ENCODE data around the gene INMT. TPM values are rescaled to one million over a fixed set of nuclear protein-coding genes. Genes with fewer than 3 reads are reported as not detected.

The INMT gene
- total and polyA plus RNA-seq, 2 of the 13 experiments (the other 11 are each of a cell fraction or from before 2014, with no cell fraction given) = not detected

DNA sequence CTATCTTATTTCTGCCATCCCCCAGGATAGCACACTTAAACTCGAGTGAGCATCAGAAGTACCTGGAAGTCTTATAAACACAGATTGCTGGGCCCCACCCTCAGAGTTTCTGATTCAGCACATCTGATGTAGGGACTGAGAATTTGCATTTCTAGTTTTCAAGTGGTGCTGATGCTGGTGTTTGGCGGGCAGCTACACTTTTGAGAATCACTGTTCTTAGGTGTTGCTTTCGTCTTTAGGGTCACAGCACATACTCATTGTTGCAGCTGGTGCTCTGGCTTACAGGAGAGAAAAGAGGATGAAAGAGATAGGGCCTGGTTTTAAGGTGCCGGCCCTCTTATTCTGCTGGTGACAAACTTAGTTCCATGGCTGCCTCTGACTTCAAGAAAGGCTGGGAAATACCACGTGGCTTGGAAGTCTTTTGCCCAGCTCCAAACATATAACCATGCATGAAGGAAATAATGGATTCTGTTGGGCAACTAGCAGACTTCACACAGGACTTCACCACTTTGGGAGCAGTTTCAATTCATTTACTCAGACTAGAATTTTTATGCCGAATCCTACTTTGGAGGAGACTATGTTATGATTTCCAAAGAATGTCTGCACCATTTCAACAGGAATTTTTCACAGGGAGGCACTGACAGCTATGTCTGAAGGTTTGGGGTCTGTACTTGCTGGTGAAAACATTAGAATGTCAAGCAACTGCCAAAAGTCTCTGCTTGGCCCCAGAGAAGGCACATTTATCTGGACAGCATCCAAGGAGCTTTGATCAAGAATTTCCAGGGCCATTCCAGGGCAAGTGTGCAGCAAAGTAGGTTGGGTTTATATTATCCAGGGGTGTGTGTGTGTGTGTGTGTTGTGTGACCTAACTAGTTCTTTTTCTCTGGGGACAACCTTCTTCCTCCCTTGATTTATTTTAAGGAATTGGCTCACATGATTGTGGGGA is 12.4 kb downstream of the INMT start:
- H3K4me2 ChIP-seq (ENCODE audit: low read depth, low read length) = no peak overlapping the region
- no peak for DNase-seq (ENCODE audit: low spot score)
- ATAC-seq = no peak
- H3K4me1 ChIP-seq (ENCODE audit: insufficient read depth, low read length) = no peaks in the 10 kb centered on the region
- no peaks in the 10 kb centered on the region for H4K20me1 ChIP-seq (ENCODE audit: insufficient read depth, low read length)
- FAIRE-seq = no peak
- POLR2A ChIA-PET = no interaction called here
- intact Hi-C loops (cut with micrococcal nuclease; ENCODE audit: unreplicated experiment) = no loop called here
- no peak overlapping the region for H3K9ac ChIP-seq (ENCODE audit: insufficient read depth, low read depth, low read length)
- in situ Hi-C loops (cut with HindIII; ENCODE audit: extremely low pct_ligation_motif_present, low pct_unique_long_range_greater_than_20kb) = no loop called here
- no peaks in the 10 kb centered on the region for H3K9me3 ChIP-seq (ENCODE audit: low read length)
- H3K79me2 ChIP-seq (ENCODE audit: insufficient read depth, low read length) = no peaks in the 10 kb centered on the region
- H3K27ac ChIP-seq (ENCODE audit: extremely low read length, insufficient read depth, low read length) = no peak overlapping the region
- no peaks in the 10 kb centered on the region for H3K36me3 ChIP-seq (replicated peaks in 1 of 2; ENCODE audit: control insufficient read depth in 1 of 2, insufficient read depth in 2 of 2, low read length in 2 of 2)
- H3K27me3 ChIP-seq (ENCODE audit: control insufficient read depth in 1 of 2, insufficient read depth in 2 of 2, low read length in 2 of 2) = peaks cover 0 to 3% of the 10 kb centered on the region in 2 experiments; a peak in 1 of 5 replicates
- CTCF ChIA-PET (ENCODE audit: low intra/inter-chr PET ratio, low total read pairs) = no interaction called here
- H3K4me3 ChIP-seq (replicated peaks in 1 of 3; ENCODE audit: insufficient read depth in 1 of 3, low read depth in 2 of 3, low read length in 3 of 3) = no peak overlapping the region
- no TSS peak for BruUV-seq (replicated peaks)
- WGBS (ENCODE audit: low lambda C conversion rate) = 11% methylated on average over 6 of the region's 6 CpGs
- no peak overlapping the region for H2AFZ ChIP-seq (ENCODE audit: low read length)
- TF ChIP-seq MTA3 (CRISPR knock-in tag; IDR thresholded peaks at IDR 0.05) (no peak), SMARCC2 (IDR thresholded peaks at IDR 0.05) (no peak), JUND (CRISPR knock-in tag; IDR thresholded peaks at IDR 0.05) (no peak), RFX3 (CRISPR knock-in tag; IDR thresholded peaks at IDR 0.05) (no peak), ZNF616 (CRISPR knock-in tag; IDR thresholded peaks at IDR 0.05; ENCODE audit: low read depth) (no peak), ZNF629 (CRISPR knock-in tag; conservative IDR thresholded peaks at IDR 0.05) (no peak), ZNF430 (CRISPR knock-in tag; IDR thresholded peaks at IDR 0.05) (no peak), KDM2A (CRISPR knock-in tag; IDR thresholded peaks at IDR 0.05; ENCODE audit: borderline replicate concordance, low read depth) (no peak), TOPORS (CRISPR knock-in tag; IDR thresholded peaks at IDR 0.05) (no peak), ZNF24 (IDR thresholded peaks at IDR 0.05) (no peak), KDM1A (CRISPR knock-in tag; IDR thresholded peaks at IDR 0.05) (no peak), SIN3A (IDR thresholded peaks at IDR 0.05; ENCODE audit: borderline replicate concordance, low read depth, low read length) (no peak)
- TF ChIP-seq, protein P1, sequence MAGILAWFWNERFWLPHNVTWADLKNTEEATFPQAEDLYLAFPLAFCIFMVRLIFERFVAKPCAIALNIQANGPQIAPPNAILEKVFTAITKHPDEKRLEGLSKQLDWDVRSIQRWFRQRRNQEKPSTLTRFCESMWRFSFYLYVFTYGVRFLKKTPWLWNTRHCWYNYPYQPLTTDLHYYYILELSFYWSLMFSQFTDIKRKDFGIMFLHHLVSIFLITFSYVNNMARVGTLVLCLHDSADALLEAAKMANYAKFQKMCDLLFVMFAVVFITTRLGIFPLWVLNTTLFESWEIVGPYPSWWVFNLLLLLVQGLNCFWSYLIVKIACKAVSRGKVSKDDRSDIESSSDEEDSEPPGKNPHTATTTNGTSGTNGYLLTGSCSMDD (CRISPR knock-in tag; IDR thresholded peaks at IDR 0.05) = no peak
- TF ChIP-seq, protein P2, sequence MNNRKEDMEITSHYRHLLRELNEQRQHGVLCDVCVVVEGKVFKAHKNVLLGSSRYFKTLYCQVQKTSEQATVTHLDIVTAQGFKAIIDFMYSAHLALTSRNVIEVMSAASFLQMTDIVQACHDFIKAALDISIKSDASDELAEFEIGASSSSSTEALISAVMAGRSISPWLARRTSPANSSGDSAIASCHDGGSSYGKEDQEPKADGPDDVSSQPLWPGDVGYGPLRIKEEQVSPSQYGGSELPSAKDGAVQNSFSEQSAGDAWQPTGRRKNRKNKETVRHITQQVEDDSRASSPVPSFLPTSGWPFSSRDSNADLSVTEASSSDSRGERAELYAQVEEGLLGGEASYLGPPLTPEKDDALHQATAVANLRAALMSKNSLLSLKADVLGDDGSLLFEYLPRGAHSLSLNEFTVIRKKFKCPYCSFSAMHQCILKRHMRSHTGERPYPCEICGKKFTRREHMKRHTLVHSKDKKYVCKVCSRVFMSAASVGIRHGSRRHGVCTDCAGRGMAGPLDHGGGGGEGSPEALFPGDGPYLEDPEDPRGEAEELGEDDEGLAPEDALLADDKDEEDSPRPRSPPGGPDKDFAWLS (CRISPR knock-in tag; IDR thresholded peaks at IDR 0.05; ENCODE audit: borderline replicate concordance) = no peak
- TF ChIP-seq, protein P3, sequence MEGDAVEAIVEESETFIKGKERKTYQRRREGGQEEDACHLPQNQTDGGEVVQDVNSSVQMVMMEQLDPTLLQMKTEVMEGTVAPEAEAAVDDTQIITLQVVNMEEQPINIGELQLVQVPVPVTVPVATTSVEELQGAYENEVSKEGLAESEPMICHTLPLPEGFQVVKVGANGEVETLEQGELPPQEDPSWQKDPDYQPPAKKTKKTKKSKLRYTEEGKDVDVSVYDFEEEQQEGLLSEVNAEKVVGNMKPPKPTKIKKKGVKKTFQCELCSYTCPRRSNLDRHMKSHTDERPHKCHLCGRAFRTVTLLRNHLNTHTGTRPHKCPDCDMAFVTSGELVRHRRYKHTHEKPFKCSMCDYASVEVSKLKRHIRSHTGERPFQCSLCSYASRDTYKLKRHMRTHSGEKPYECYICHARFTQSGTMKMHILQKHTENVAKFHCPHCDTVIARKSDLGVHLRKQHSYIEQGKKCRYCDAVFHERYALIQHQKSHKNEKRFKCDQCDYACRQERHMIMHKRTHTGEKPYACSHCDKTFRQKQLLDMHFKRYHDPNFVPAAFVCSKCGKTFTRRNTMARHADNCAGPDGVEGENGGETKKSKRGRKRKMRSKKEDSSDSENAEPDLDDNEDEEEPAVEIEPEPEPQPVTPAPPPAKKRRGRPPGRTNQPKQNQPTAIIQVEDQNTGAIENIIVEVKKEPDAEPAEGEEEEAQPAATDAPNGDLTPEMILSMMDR (CRISPR knock-in tag; IDR thresholded peaks at IDR 0.05) = no peak
- TF ChIP-seq, protein P4, sequence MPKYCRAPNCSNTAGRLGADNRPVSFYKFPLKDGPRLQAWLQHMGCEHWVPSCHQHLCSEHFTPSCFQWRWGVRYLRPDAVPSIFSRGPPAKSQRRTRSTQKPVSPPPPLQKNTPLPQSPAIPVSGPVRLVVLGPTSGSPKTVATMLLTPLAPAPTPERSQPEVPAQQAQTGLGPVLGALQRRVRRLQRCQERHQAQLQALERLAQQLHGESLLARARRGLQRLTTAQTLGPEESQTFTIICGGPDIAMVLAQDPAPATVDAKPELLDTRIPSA (CRISPR knock-in tag; IDR thresholded peaks at IDR 0.05; ENCODE audit: borderline replicate concordance) = no peak
- TF ChIP-seq, protein P5, sequence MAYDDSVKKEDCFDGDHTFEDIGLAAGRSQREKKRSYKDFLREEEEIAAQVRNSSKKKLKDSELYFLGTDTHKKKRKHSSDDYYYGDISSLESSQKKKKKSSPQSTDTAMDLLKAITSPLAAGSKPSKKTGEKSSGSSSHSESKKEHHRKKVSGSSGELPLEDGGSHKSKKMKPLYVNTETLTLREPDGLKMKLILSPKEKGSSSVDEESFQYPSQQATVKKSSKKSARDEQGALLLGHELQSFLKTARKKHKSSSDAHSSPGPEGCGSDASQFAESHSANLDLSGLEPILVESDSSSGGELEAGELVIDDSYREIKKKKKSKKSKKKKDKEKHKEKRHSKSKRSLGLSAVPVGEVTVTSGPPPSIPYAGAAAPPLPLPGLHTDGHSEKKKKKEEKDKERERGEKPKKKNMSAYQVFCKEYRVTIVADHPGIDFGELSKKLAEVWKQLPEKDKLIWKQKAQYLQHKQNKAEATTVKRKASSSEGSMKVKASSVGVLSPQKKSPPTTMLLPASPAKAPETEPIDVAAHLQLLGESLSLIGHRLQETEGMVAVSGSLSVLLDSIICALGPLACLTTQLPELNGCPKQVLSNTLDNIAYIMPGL (CRISPR knock-in tag; IDR thresholded peaks at IDR 0.05; ENCODE audit: borderline replicate concordance in 1 of 2, low read depth in 1 of 2) = no peak
